ENCODE measurements around the gene DIPK2A.

- no peak for TF ChIP-seq NFIC (IDR thresholded peaks at IDR 0.05; ENCODE audit: borderline replicate concordance)
- no peak for TF ChIP-seq GABPA (IDR thresholded peaks at IDR 0.05; ENCODE audit: low read depth)
- TF ChIP-seq CTCF (IDR thresholded peaks at IDR 0.05), result no peak
- no peak for TF ChIP-seq FOSL2 (IDR thresholded peaks at IDR 0.05; ENCODE audit: borderline replicate concordance, low read depth)
- no peak for TF ChIP-seq RXRA (IDR thresholded peaks at IDR 0.05; ENCODE audit: borderline replicate concordance, low read depth)
- TF ChIP-seq EP300 (IDR thresholded peaks at IDR 0.05; ENCODE audit: borderline replicate concordance in 1 of 2, low read depth in 1 of 2, low read length in 1 of 2), result no peak
- no peak for TF ChIP-seq IRF3 (IDR thresholded peaks at IDR 0.05; ENCODE audit: low read depth, low read length)
- TF ChIP-seq PBX3 (IDR thresholded peaks at IDR 0.05), result no peak
- no peak for TF ChIP-seq EZH2phosphoT487 (IDR thresholded peaks at IDR 0.05; ENCODE audit: borderline replicate concordance, low read depth)
- TF ChIP-seq REST (IDR thresholded peaks at IDR 0.05; ENCODE audit: low read depth, low read length), result no peak
- no peak for TF ChIP-seq USF2 (IDR thresholded peaks at IDR 0.05; ENCODE audit: borderline replicate concordance, low read depth, low read length)
- no peak for TF ChIP-seq CHD2 (IDR thresholded peaks at IDR 0.05; ENCODE audit: low read length, partially characterized antibody)
These were observed 36.8 kb upstream of the DIPK2A start for GRCh38 chr3:143934791-143935190.
